GM19240 (cell line): ENCODE results near the gene SLC12A7.
"Not testable (repeated sequence)": the region's sequence is repeated elsewhere in the genome, so short reads cannot be mapped to it uniquely, and the experiment has no call there.

Experiments
- DNase-seq: peaks from one replicate; pipeline ENCODE4 v3.0.0; 2011; ENCODE audit warnings: low spot score; ENCODE audit not compliant: insufficient read length

Gene SLC12A7

DNA sequence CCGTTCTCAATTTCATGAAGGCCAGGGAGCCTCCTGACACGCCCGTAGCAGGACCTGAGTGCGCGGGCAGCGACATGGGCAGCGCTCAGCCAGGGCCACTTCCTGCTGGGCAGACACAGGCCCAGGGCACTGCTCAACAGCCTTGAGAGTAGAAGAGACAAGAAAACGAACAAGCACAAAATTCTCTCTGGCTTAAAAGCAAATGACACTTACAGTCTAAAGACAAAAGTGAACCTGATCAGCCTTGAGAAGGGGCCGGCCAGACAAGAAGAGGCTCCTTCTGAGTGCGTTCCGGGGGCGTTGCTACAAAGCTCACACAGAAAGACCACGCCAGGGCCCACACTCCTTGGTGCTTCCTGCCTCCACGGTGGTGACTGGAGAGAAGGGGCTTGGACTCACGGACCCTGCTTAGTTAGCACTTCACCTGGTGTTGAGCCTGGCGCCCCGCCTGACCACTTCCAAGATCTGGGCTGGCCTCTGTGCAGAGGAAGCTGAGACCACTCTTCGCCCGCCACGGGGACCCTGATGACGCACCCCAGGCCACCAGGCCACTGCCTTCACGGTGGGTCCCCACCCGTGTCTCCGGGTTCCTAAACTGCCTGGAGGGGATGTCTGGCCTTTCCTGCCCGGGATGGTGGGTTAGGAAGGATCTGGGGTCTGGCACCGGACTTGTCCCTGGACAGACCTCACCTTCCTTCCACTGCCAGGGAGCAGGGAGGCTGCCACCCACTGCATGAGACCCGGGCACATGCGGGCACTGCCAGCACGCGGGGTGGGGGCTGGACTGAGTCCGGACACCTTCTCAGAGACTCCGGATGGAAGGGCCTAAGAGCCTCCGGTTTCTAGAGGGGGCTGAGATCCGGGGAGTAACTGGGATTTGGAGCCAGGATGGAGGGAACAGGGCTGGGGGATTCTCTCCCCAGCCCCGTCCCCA, 1.3 kb downstream of the SLC12A7 start:
- no peak for DNase-seq

DNA sequence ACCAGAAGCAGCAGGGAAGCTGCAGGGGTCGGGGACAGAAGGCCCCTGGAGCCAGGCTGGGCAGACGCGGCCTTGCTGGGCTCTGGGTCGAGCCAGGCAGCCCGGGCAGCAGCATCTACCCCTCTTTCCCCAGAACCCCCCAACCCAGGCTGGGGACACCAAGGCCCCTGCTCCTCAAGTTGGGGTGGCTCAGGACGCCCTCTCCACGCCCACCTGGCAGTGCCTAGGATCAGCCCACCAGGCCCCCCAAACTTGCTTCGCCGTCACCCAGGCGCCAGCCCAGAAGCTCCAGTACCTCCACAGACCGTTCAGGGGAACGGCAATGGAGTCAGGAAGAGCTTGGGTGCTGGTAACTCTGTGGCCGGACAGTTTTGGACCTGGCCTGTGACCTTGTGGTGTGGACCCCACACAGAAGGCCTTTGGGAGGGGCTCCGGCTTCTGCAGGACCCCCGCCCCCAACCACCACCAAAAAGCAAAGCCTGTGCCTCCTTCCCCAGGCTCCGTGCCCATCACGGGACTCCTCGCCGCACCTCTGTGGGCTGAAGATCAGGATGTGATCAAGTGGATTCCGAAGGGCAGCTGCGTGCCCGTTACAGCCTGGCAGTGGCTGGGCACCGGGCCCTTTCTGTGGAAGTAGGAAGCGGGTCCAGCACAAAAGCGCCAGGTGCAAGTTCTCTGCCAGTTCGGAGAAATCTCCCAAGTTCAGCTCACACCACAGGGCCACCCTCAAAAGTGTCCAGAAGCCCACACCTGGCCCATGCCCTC, 2.1 kb downstream of the SLC12A7 start:
- DNase-seq, result no peak

DNA sequence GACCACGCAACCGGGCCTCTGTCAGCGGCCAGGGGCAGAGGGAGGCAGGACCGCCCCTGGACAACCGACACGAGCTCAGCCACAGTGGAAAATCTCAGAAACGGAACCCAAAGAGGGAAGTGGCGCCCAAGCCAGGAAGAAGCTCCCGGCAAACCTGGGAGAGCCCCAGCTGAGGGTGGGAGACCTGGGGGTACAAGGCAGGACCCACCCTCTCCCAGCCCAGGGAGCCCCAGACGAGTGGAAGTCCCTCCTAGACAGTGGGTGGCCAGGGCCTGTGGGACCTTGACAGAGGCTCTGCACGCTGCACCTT, 3.0 kb downstream of the SLC12A7 start:
- no peak for DNase-seq

DNA sequence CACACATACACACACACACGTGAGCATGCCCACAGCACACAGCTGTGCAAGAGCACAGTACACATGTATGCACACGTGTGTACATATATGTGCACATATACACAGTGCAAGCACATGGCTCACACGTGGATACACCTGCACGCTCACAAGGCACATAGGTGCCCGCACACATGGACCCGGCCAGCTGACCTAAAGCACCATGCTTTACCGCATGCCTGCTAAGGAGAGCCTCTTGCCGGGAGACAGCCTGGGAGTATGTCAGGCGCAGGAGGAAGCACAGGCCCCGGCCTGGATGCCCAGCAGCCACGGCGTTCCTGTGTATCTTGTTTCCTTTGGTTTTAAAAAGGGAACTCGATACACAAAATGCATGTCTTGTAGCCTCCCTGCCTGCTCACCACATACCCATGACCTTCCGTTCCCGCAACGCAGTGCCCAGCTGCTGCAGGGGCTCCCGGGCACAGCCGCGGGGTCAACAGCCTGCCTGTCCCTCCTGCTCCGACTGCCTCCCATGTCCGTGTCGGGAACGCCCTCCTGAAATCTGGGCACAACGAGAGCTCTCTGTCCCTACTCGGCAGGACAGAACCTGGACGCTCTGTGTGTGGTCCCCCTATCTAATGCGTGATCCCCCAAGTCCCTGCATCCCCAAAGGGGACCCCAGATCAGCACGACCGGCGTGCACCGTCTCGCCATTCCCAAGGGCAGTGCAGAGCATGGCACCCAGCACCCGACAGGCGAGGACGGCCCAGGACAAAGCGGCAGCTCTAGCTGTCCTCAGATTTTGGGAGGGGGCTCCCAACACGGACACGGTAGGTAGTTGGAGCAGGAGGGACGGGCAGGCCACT, 3.6 kb downstream of the SLC12A7 start:
- no peak for DNase-seq

DNA sequence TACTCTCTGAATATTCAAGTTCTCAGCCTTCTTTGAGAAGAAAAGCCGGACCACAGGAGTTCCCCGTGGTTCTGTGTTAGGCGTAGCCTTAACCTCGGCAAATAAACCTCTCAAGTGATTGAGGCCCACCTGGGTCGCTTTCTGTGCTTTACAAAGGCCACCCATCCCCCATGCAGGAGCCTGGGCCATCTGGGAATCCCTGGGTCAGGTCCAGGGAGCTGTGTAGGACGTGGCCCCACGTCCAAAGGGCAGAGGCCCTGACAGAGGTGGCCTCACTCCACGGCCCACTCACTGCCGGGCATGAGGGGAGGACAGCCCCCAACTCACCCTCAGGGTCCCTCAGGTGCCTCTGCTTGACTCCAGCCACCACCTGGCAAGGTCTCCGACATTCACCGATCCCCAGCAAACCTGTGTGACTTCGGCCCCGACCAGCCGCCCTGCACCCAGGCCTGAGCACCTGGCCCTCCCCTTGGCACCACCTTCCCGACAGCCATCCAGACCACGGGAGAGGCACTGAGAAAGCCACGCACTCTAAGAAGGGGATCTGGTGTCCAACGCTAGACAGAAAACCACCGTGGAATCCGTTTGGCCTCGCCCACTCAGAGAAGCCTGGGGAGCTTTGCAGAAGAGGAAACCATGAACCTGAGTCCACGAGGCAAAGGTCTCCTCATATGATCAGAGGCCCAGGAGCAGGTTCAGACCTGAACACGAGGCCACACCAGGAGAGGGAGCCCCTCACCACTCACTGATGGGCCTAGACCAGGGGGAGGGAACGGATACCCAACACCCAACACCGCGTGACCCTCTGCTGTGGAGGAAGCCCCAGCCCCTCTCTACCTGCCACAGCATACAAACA, 4.5 kb downstream of the SLC12A7 start:
- no peak for DNase-seq

DNA sequence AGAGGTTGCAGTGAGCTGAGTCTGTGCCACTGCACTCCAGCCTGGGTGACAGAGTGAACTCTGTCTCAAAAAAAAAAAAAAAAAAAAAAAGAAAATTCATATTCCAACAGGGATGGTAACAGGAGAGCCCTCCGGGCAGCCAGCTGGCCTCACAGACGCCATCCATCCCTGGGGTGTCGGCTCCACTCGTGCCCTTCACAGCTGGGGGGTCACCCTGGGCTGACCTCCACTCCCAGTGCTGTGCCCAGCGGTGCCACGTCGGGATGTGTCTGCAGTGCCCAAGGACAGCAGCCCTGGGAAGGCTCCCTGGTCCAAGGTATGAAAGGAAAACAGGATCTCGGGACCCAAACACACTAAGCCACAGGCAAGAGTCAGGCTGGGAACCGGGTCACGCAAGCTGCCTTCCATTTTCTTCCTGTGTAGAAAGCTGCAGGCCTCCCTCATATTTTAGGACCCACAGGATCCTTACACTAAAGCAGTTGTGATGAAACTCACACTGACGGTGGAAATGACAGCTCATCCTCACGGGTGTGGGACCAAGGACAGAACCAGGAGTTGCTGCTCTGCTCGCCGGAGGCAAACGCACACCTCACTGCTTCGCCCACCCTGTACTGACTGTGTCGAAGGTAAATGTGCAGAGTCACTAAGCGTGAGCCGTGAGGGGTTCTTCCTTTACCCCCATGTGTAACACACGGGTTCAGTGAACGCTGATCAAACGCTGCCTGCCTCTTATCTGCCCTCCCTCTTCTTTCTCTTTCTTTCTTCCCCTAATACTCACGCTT, 5.3 kb downstream of the SLC12A7 start:
- no peak for DNase-seq

DNA sequence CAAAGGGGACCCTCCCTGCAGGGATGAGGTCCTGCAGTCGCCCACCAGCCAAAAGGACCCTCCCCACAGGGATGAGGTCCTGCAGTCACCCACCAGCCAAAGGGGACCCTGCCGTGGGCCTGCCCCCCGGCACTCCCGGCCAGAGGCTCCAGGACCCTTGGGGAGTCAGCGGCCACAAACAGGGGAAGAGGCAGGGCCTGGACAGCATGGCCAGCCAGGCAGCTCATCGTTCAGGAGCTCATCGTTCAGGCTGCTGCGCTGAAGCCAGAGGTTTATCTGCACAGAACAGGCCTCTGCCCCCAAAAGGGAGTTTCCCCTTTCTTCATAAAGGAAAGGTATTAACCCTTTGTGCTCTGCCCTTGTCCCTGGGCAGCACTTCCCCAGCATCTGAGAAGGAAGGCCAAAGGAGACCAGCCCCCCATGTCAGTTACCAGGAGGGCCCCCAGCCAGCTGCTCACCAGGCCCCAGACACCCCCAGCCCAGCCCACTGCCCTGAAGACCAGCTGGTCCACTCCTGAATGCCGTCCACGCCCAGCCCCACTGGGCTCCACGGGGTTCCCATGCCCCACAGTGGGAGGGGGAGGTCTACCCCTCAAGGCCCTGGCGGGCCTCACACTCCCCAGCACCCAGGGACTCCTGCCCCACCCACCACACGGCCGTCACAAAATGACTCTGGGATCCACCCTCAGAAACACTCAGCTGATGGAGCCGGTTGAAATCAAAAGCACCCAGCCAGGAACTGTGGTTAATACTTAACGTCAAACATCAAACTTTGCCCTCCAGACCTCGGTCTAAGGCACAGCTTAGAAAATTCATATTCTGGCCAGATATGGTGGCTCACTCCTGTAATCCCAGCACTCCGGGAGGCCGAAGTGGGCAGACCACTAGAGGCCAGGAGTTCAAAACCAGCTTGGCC, 6.3 kb downstream of the SLC12A7 start:
- no peak for DNase-seq

DNA sequence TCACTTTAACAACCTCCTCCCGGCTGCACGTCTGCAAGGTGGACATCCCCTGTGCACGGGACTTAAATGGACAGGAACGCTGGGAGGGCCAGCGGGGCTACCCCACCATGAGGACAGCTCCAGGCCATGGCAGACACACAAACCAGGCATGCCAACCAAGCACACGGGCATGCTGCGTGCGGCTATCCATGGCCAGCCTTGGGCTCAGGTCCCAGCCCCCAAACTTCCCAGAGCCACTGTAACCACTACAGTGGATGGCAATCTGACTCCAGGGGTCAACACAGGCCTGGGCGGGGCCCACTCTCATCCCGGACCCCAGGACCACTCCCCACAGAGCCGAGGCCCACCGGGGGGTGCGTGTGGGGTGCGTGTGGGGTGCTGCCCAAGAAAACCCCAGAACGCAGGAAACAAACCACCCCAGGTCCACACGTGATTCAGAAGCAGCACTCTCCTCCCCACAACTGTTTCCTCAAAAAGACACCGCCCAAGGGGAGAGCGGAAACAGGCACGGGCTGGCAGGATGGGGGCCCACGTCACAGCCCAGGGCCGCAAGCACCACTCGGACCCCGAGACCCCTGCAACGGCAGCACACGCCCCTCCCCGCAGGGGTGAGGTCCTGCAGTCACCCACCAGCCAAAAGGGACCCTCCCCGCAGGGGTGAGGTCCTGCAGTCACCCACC, 7.4 kb downstream of the SLC12A7 start:
- DNase-seq, result no peak

DNA sequence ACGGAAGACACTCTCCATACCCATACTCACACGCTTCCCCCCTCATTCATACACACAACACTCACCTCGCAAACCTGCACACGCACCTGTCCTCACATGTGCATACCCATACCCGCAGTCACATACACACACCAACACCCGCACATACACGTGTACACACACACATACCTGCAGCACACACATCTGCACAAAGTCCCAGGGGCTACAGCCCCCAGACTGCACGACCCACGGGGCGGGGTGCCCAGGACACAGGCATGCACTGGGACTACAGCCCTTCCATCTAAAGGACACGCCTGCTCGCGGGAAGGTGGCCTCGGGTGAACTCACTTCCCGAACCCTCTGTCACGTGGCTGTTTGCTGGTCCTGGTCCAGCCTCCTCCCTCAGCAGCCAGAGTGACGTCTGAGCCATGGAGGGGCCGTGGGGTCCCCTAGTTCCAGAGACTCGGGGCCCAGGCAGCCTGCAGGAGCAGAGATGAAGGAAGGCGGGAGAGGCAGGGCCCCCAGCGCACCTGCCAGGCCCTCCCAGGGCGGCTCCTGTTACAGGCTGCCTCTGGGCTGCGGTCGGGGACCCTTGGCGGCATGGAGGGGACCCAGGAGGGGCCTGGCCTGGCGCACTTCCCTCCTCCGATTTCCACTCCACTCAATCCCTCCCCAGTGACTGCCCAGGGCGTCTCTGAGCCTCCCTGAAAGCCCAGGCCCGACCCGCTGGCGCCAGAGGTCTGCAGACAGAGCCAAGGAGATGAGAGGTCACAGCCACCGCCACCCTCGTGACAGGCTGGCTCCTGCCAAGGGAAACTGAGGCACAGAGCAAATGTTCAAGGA, 8.1 kb downstream of the SLC12A7 start:
- no peak for DNase-seq

DNA sequence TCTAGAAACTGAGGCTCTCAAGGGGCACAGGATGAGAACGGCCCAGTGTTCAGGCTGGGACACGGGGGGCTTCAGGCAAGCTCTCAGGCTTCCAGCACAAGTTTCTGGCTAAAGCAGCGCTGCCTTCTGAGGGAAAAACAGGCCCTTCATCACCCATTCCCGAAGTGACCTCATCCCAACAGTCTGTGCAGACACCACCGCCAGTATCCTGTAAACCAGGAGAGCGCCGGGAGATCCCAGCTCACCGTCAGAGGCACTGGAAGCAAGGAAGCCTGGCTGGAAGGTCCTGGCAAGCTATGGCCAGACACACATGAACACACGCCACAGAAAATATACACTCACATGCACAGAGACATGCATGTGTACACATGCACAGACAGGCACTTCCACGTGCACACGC, 8.8 kb downstream of the SLC12A7 start:
- no peak for DNase-seq

DNA sequence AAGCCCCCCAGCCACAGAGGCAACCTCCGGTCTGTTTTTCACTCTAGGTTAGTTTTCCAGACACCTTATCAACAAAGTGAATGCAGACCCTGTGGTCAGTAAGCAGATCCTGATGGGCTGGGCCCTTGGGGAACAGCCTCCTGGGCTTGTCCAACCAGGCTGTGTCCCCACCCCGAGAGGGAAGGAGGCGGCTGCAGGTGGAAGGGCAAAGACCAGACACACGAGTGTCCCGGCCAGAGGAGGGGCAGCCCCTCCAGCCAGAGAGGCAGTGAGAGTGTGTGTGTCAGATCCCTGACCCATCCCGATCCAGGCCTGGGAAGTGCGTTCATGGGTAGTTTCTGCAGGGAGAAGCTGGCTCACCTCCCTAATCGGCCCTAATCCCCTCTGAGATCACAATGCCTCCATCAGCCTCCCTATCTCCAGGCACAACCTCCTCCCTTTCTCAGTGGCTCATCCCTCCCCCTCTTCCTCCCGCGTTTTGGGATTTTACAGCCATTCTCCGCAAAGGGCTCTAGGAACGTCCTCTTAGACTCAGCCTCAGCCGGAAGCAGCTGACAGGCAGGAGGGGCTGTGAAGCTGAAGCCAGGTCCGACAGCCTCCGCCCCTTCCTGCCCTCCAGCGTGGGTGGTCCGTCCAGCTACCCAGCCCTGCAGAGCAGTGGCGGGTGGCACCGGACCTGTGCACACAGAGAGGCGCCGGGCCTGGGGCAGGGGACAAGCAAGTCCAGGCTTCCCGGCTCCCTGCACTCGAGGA, 9.7 kb downstream of the SLC12A7 start:
- DNase-seq, result no peak

DNA sequence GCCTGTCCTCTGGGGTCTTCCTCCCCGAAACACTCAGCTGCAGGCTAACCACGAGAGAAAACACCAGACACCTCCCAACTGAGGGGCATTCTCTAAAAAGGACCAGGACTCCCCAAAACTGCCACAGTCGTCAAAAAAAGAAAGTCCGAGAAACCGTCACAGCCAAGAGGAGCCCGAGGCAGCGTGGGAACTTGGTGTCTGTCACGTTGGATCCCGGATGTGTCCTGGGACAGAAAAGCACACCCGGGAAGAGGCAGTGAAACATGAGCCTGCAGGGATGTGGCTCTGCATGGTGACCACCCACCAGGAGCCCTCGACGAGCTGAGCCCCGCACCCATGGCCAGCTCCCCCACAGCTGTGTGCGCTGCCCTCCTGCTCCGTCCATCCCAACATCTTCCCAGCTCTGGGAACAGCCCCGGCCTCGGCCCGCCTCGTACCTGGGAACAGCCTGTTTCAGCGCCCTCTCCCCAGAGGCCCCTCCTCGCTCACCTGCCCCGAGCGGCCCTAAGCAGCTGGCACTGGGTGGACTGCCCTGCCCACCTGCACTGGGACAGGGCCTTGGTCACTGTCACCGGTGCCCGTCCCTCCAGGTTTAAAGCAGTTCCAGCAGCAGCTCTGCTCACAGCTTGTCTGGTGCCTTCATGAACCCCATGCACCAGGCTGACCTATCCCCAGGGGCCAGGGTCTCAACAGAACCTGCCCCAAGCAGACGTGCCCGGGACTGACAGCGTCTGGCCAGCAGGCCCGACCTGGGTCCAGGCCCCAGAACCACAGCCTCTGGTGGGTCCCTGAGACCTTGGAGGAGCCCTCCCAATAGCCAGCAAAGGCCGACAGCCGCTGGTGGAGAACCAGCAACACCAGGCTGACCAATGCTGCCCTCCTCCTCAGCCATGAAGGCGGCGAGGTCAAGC, 10.9 kb downstream of the SLC12A7 start:
- no peak for DNase-seq

DNA sequence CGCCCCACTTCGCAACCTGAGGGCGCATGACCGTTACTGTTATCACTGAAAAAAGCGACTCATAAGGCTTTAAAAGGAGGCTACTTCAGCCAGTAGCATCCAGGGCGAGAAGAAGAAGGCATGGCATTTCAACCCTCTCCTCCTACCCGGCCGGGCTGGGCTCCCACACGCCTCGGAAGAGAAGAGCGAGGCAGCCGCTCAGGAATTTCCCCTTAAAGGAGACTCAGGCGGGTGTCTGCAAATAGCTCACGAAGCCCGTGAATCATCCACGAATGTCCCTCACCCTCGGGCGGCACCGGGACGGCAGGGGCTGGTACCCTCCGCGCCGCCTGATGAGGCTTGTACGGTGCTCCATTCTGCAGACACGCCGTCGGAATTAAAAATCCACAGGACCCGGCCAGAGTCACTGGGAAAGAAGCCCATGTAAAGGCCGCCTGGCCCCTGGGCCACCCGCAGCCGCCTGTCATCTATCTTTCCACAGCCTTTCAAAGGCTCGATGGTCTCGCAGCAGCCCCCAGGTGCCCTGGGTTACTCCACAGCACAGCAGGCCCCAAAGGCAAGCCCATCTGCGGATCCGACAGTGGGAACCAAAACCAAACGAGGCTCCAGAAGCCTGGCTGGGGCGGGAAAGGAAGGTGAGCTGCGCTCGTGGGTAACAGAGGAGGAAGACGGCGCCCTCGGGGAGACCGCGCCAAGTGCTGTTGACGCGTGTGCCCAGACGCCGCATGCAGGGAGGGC, 11.8 kb downstream of the SLC12A7 start:
- no peak for DNase-seq

DNA sequence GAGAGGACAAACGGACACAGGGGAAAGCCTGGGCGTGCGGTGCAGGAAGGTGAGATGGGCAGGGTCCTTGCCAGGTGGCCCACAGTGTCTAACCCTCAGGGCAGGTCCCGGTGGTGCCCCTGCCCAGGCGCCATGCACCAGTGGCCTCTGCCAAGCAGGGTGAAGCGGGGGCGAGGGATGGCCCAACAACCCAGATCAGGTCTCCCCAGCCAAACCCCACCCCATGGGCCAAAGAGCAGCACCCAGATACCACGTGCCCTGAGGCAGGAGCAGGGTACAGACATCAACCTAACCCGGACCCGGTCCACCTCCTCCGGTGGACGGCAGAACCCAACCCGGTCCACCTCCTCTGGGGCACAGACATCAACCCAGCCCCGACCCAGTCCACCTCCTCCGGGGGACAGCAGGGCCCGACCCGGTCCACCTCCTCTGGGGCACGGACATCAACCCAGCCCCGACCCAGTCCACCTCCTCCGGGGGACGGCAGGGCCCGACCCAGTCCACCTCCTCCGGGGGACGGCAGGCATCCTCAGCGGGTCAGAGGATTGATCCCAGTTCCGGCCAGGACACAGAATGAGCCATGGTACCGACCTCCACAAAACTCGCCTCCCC, 12.8 kb downstream of the SLC12A7 start:
- no peak for DNase-seq

DNA sequence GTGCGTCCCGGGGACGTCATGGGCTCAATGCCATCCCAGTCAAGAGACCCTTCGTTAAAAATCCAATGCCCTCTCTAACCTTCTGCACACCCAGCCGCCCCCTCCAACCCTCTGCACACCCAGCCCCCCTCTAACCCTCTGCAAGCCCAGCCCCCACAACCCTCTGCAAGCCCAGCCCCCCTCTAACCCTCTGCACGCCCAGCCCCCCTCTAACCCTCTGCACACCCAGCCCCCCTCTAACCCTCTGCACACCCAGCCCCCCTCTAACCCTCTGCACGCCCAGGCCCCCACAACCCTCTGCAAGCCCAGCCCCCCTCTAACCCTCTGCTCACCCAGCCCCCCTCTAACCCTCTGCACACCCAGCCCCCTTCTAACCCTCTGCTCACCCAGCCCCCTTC, 13.9 kb downstream of the SLC12A7 start:
- not testable (repeated sequence) for DNase-seq
